HL-60 (cell line): ENCODE results near the gene LRRC7.

Experiments used
- CTCF ChIP-seq: IDR thresholded peaks from one replicate; pipeline ENCODE4 v1.5.1; 2011; ENCODE audit warnings: low read length, control low read depth, inconsistent platforms; ENCODE audit not compliant: insufficient read depth
- GABPA ChIP-seq: IDR thresholded peaks from 2 replicates; pipeline ENCODE4 v1.6.1; 2012; ENCODE audit warnings: low read depth
- POLR2AphosphoS5 ChIP-seq: IDR thresholded peaks from 2 replicates; pipeline ENCODE4 v1.6.1; 2012; ENCODE audit warnings: low read depth
- REST ChIP-seq: IDR thresholded peaks from 2 replicates; pipeline ENCODE4 v1.6.1; 2012; ENCODE audit warnings: low read depth; ENCODE audit not compliant: insufficient replicate concordance
- SPI1 ChIP-seq: IDR thresholded peaks from 2 replicates; pipeline ENCODE4 v1.6.1; 2012; ENCODE audit warnings: low read depth, mild to moderate bottlenecking, borderline replicate concordance

DNA sequence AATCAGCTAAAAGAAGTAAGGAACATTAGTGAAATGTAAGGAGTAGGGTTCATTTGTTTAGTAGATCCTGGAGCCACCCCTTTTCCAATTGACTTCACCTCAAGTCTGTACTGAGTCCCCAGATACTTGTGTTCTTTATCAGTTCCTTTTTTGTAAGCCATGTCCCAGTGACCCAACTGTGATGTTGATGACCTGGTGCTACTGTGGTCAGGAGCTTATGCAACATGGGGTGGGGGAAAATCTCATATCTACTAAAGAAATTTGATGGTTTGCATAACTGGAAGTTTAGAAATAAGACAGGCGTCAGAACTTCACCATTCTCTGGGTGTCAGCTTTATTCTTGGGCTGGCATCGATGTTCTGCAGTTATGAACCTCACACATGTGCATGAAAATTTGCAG, 120.5 kb downstream of the LRRC7 start:
- TF ChIP-seq CTCF (no peak), REST (no peak), POLR2AphosphoS5 (no peak), SPI1 (no peak), GABPA (no peak)
